ENCODE measurements around the gene WWC2. TPM values are rescaled to one million over a fixed set of nuclear protein-coding genes. Genes with fewer than 3 reads are reported as not detected.

WWC2 gene
- total RNA-seq, 1 experiment from 2014 or later, result 39.1 TPM

DNA sequence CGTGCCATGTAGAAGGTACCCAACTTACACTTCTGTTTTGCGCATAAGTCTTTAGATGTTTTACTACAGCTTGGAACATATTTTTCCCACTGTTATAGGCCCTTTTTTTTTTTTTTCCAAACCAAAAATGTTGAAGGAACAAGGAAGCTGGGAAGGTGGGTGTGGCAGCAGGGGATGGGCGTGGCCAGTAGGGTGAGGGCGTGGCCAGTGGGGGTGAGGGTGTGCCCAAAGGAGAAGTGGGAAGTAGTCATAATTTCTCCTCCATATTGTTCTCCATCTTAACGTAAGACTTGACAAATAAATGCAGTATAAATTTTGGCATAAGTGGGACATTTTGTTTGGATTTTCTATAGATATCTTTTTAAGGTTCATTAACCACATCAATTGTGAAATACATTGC is 190.6 kb downstream of the WWC2 start:
- no peak for DNase-seq (ENCODE audit: low read depth, low spot score)
- CTCF ChIA-PET, result no interaction called here
- intact Hi-C loops (cut with micrococcal nuclease), result no loop called here

More for the DNA sequence above, 190.6 kb downstream of the WWC2 start:
- Histone ChIP-seq H3K4me1 (ENCODE audit: control insufficient read depth in 1 of 2, insufficient read depth in 2 of 2, low read length in 2 of 2) (no peaks in the 10 kb centered on the region), H3K4me2 (ENCODE audit: low read length) (no peak overlapping the region), H3K79me2 (ENCODE audit: insufficient read depth, low read length) (no peaks in the 10 kb centered on the region), H3K9me2 (ENCODE audit: insufficient read depth) (no peaks in the 10 kb centered on the region), H3K27me3 (ENCODE audit: insufficient read depth, low read length) (no peaks in the 10 kb centered on the region), H3K36me3 (ENCODE audit: control insufficient read depth in 1 of 2, insufficient read depth in 2 of 2, low read length in 2 of 2) (peaks cover 7 to 32% of the 10 kb centered on the region in 2 experiments; a peak in 3 of 4 replicates), H2AFZ (ENCODE audit: low read depth, low read length, poor library complexity, severe bottlenecking) (no peak overlapping the region), H3K27ac (ENCODE audit: low read depth, low read length) (no peak overlapping the region), H3K9me3 (ENCODE audit: control insufficient read depth in 1 of 2, insufficient read depth in 1 of 2, low read depth in 1 of 2, low read length in 2 of 2) (no peaks in the 10 kb centered on the region), H3K4me3 (replicated peaks in 1 of 2; ENCODE audit: low read depth in 1 of 2, low read length in 2 of 2) (no peak overlapping the region), H3K9ac (ENCODE audit: low read length) (no peak overlapping the region), H4K20me1 (ENCODE audit: insufficient read depth) (no peaks in the 10 kb centered on the region)
- BruUV-seq (replicated peaks), result no TSS peak
- POLR2A ChIA-PET, result no interaction called here
- peak; percentile 84 for ATAC-seq
- RAD21 ChIA-PET (ENCODE audit: low non-redundant PET in 1 of 2, low total read pairs in 2 of 2, uncharacterized antibody in 2 of 2, unreplicated experiment in 2 of 2), result no interaction called here
- no peak for TF ChIP-seq ZNF274 (IDR thresholded peaks at IDR 0.05; ENCODE audit: low read depth, low read length)
- no peak for TF ChIP-seq SIN3A (IDR thresholded peaks at IDR 0.05; ENCODE audit: low read depth)
- no peak for TF ChIP-seq ZBTB33 (IDR thresholded peaks at IDR 0.05; ENCODE audit: extremely low read depth, insufficient replicate concordance, low read length)
- no peak for TF ChIP-seq MAX (IDR thresholded peaks at IDR 0.05)
- TF ChIP-seq POLR2A (IDR thresholded peaks at IDR 0.05; ENCODE audit: borderline replicate concordance, extremely low read depth, insufficient read depth, insufficient read length), result no peak
- TF ChIP-seq TCF7L2 (IDR thresholded peaks at IDR 0.05; ENCODE audit: borderline replicate concordance, extremely low read depth, insufficient read depth, insufficient read length), result no peak
- TF ChIP-seq FOSL1 (IDR thresholded peaks at IDR 0.05; ENCODE audit: low read depth), result no peak
